Stimulated activated CD4-positive, alpha-beta T cell treated with anti-CD3 and anti-CD28 coated beads, Interleukin-1b, Interleukin-23, amount 100 ng/mL, for 1 hour (primary cell): ENCODE results near the gene ETV5.
"Not testable (repeated sequence)": the region's sequence is repeated elsewhere in the genome, so short reads cannot be mapped to it uniquely, and the experiment has no call there.

Source experiments
- DNase-seq, 2 donors: peaks; one replicate each; pipeline ENCODE4 v3.0.0-alpha.2; 2020; ENCODE audit warnings: low read depth in 2 of 2

ETV5 gene

DNA sequence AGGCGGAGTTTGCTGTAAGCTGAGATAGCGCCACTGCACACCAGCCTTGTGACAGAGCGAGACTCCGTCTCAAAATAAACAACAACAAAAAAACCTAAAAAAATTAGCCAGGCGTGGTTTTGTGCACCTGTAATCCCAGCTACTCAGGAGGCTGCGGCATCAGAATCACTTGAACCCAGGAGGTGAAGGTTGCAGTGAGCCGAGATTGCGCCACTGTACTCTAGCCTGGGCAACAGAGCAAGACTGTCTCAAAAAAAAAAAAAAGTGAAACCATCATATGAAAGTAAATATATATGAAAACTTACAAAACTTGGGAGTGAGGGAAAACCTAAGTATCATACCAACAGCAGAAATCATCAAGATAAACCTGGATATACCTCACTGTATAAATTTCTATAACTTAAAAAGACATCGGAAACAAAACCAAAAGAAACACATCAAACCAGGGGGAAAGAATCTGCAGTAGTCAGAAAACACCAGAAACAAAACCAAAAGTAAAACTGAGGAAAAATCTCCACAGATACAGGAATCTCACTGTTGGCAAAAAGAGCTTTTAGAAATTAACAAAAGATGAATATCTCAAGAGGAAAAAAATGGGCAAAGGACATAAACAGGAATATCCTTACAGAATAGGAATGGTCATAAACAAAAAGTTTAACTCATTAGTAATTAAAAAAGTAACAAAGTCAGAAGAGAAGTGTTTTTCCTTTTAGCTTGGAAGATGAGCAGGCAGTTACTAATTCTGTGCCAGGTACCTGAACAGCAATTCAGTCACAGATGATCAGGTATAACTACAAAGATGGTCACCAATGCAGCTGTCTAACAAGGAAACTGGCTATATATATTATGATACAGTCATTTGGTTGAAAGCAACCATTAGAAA is 41.3 kb downstream of the ETV5 start:
- DNase-seq: no peak

DNA sequence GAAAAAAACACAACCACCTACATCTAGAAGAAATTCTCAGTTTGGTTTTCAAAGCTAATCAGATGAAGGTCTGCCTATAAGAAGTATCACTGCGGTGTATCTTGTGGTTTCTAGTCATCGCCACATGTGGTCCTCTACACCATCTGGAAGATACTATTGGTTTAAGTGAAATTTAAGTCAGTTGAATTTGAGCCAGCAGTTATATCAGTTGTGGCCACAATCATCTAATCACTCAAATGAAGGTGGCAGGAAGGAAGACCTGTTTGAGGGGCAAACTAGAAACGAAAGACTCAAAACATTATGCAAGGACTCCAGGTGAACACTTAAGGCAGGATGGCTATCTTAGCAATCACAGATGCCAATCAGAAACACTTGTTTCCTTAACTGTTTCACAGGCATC is 48.7 kb downstream of the ETV5 start:
- DNase-seq: no peak

DNA sequence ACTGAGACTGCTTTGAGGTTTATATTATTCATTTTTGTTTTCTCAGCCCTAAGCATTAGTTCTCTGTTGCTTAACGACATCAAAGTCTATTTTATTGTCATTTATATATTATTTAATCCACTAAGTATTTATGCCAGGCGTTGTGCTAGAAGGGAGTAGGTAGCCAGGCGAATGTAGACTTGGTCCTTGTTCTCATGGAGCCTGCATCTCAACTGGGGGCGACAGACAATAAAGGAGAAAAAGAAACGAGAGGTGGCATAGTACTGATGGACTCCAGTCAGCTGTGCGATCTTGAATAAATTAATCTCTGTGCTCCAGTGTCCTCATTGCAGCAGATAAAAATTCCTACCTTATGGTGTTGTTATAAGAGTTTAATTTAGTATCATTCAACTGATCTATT is 49.7 kb downstream of the ETV5 start:
- no peak for DNase-seq

GRCh38 chr3:186058225-186058624 is 50.7 kb downstream of the ETV5 start:
- no peak for DNase-seq

DNA sequence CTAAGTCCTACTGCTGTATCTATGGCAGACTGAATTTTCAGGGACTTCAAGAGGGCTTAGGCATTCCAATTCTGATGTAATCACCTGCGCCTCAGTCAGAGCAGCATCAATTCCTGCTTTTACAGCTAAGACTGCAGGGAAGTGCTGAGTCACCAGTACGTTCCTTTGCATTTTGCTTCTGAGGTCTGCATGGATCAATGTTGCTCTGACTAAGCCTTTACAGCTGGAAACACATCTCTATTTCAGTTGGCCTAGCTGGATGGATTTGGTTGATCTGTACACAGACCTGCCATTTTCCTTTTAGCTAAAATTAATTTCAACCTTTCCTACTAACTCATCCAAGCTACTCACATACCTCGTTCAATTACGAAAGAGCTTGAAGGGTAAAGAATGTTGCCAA is 51.3 kb downstream of the ETV5 start:
- DNase-seq: no peak

- no peak for DNase-seq
Observed at GRCh38 chr3:186054792-186055352, 54.0 kb downstream of the ETV5 start.

GRCh38 chr3:186053954-186054791 is 54.7 kb downstream of the ETV5 start:
- DNase-seq: no peak

DNA sequence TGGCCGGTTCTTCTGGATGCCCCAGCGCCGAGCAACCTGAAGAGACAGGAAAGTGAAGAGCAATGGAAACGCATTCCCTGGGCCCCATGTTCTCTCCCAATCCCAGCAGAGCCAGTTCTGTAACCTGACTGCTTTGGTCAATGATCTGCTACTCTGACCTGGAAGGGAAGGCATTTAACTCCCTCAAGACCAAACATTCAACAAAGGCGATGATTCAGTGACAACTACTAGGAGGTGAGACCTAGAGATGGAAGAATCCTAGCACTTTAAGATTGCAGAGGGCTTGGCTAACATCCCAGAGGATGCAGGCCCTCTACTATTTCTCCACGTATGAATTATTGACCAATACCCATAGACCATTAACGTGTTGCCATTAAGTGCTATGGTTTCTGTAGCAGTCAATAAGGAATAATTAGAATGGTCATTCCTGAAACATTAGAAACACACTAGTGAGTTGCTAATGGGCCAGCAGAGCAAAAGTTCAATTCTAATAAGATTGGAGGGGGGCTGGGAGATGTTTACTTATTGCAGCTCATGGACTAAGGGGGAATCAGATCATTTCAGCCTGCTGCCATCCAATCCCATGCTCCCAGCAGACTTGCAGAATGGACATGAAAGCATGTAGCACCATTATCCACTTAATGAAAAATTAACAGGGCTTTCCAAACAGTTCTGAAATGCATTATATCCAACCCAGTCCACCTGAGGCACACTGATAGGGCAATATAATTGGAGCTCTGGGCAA is 56.6 kb downstream of the ETV5 start:
- no peak for DNase-seq

DNA sequence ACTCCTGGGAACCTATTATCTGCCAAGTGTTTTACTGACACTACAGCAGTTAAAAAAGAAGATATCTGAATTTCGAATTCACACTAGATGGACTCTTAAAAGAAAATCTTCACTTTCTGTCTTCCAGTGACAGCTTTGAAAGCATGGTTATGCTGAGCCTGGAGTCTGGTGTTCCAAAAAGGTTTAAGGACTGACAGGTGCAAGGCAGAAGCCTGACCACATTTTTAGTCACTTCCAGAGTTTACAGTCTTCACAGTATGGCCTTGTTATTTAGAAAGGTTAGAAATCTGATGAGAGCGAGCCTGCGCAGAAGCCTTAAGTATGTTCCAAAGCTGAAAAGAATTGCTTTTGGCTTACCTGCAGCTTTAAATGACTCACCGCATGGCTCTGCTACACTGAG is 59.9 kb downstream of the ETV5 start:
- DNase-seq: no peak

GRCh38 chr3:186048119-186048518 is 60.8 kb downstream of the ETV5 start:
- no peak for DNase-seq

DNA sequence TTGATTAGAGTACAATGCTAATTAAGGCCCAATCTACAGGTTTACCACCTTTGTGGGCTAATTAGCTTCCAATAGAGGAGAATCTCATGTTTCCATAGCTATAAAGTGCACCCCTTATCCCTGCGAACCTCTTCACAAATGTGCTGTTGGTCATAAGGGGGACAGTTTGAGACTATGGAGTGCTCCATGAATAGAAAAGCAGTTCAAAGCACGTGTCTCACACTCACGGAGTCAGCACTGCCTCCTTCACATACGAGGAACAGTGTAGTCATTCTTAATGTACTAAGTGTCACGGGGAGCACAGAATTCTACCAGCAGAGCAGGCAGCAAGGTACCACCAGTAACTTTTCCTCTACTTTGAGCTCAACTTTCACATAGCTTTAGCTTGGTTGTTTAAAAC is 62.1 kb downstream of the ETV5 start:
- no peak for DNase-seq

DNA sequence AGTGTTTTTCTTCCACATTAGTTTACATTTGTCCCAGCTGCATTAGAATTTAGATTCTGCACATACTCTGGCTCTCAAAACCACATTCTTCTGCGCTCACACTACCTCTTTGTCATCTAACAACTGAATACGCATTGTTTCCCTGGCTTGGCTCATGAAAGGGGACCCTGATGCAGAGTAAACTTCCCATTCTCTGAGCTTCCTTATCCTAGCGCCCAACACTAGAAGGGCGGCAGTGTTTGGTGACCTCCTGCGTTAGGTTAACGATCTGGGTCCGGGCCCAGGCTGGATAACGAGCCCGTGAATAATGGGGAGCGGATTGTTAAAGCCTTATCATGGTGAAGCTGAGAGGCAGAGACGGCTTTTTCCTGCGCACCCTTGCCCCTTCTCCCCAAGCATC is 63.9 kb downstream of the ETV5 start:
- DNase-seq: no peak

GRCh38 chr3:186044427-186044826 is 64.5 kb downstream of the ETV5 start:
- DNase-seq: no peak

- no peak for DNase-seq
Observed at GRCh38 chr3:186042521-186043202, 66.2 kb downstream of the ETV5 start.

- DNase-seq: no peak
Observed at GRCh38 chr3:186042036-186042435, 66.9 kb downstream of the ETV5 start.

GRCh38 chr3:186038360-186038759 is 70.5 kb downstream of the ETV5 start:
- no peak for DNase-seq

- DNase-seq: no peak
Observed at GRCh38 chr3:186035277-186035676, 73.6 kb downstream of the ETV5 start.

DNA sequence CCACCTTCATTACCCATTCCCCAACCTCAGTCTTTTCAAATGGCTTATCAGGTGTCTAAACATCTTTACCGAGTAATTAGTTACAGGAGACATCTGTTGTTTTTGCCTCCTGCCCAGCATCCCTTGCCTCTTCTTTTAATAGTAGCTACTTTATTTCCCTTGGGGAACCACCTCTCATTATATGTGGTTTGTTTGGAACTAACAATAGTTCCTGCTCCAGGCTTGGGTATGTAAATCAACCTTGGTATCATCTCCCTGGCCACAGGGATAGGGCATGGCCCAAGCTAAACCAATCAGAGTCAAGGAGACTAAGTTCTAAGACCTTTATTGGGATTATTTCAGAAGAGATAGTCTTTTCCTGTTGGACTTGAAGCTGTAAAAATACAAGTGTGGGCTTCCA is 76.6 kb downstream of the ETV5 start:
- DNase-seq: no peak

- not testable (repeated sequence) for DNase-seq
Observed at GRCh38 chr3:186025993-186026392, 82.9 kb downstream of the ETV5 start.

DNA sequence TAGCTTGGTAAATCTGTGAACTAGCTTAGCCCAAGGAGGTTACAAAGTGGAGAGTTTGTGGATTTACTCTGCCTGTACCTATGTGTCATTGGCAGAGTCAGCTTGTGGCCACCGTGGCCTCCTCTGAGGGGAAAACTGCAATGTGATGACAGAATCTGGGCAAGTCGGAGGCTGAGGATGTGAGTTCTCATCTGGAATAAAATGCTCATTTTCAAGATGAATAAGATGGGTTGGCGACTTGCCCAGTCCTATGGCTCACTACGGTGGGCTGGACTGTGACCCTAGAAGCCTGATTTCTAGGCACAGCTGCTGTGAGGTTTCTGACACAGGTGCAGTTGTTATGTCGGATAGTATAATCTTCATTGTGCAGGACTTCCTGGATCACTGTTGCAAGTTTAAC is 83.7 kb downstream of the ETV5 start:
- DNase-seq: no peak

GRCh38 chr3:186024210-186024609 is 84.7 kb downstream of the ETV5 start:
- no peak for DNase-seq
